ENCODE data around the gene THAP10.

Gene THAP10

DNA sequence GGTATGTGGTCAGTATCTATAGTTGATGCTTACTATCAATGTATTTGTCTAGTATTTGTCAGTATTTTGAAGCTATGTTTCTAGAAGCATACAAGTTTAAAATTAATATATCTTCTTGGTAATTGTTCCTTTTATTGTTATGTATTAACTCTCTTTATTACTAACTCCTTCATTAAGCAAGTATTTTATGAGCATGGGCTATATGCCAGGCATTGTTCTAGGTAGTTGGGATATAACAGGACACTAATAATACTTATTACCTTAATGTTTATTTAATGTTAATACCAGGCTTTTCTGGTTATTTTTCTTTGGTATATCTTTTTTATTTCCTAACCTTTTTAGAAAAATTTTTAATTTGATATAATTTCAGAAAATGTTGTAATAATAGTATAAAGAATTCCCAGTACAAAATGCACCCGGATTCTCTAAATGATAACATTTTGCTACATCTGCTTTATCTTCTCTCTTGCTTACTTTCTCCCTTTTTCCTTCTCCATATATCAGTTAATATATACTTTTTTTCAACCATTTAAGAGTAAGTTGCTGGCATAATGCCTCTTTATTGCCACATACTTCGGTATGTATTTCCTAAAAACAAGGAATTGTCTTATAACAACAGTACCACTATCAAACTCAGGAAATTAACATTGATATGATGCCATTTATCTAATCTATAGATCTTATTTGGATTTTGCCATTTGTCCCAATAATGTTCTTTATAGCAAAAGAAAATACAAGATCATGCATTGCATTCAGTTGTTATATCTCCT lies 31.3 kb upstream of the THAP10 start:
- TF ChIP-seq, protein P1, sequence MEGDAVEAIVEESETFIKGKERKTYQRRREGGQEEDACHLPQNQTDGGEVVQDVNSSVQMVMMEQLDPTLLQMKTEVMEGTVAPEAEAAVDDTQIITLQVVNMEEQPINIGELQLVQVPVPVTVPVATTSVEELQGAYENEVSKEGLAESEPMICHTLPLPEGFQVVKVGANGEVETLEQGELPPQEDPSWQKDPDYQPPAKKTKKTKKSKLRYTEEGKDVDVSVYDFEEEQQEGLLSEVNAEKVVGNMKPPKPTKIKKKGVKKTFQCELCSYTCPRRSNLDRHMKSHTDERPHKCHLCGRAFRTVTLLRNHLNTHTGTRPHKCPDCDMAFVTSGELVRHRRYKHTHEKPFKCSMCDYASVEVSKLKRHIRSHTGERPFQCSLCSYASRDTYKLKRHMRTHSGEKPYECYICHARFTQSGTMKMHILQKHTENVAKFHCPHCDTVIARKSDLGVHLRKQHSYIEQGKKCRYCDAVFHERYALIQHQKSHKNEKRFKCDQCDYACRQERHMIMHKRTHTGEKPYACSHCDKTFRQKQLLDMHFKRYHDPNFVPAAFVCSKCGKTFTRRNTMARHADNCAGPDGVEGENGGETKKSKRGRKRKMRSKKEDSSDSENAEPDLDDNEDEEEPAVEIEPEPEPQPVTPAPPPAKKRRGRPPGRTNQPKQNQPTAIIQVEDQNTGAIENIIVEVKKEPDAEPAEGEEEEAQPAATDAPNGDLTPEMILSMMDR (conservative IDR thresholded peaks at IDR 0.05): no peak
- TF ChIP-seq ZFX (IDR thresholded peaks at IDR 0.05): no peak
- H3K27ac ChIP-seq: no peak overlapping the region

DNA sequence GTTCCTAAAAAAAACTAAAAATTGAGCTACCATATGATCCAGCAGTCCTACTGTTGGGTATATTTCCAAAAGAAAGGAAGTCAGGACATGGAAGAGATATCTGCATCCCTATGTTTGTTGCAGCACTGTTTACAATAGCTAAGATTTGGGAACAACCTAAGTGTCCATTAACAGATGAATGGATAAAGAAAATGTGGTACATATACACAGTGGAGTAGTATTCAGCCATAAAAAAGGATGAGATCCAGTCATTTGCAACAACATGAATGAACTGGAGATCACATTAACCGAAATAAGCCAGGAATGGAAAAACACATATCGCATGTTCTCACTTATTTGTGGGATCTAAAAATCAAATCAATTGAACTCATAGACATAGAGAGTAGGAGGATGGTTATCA lies 29.9 kb upstream of the THAP10 start:
- H3K27ac ChIP-seq: no peak overlapping the region
- TF ChIP-seq, protein P1 (conservative IDR thresholded peaks at IDR 0.05): no peak
- TF ChIP-seq ZFX (IDR thresholded peaks at IDR 0.05): no peak

DNA sequence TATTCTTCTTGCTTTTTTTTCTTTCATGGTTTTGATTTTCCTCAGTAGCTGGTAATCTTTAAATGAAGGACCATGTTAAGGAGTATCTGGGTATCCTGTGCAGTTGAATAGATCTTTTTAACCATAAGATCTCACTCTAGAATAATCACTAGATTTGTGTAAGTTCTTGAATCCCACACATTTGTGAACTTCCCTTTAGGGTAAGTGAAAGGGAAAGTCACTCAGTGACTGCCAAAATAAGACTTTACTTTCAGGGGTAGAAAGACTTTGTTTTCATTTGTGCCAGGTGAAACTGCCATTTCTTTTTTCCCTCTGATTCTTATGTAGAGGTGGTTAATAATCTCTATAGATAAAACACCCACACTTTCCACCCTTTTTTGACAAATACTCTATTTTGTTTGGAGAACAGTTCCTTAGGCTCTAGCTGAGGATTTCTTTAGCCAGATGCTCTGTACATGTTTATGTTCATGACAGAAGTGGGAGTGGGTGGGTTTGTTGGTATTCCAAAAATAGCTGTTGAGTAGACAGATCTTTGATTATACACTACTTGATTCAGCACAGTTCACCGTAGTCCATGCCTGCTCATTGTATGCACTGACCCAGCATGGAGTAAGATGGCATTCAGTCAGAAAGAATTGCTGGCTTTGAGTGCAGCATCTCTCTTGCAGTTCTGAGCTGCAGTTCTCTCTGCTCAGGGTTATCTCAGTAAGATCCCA lies 28.9 kb upstream of the THAP10 start:
- TF ChIP-seq, protein P1 (conservative IDR thresholded peaks at IDR 0.05): no peak
- no peak for TF ChIP-seq ZFX (IDR thresholded peaks at IDR 0.05)
- H3K27ac ChIP-seq: no peak overlapping the region

DNA sequence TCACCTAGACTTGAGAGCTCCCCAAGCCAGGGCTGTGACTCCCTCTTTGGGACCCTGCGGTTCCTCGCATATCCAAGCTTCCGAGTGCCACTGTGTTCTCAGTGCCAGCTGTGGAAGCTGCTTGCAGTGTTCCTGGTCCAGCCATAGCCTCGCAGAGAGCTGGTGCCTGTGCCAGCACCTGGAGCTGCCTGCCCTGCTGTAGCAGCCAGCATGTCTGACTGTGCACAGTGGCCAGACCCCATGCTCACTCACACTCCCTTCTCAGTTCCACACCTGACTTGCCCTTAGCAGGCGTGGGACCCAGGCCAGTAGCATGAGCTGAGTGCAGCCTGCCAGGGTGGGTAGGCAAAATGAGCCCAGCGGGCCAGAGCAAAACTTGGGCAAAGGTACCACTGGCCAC lies 25.7 kb upstream of the THAP10 start:
- TF ChIP-seq, protein P1 (conservative IDR thresholded peaks at IDR 0.05): no peak
- no peak for TF ChIP-seq ZFX (IDR thresholded peaks at IDR 0.05)
- H3K27ac ChIP-seq: no peak overlapping the region

DNA sequence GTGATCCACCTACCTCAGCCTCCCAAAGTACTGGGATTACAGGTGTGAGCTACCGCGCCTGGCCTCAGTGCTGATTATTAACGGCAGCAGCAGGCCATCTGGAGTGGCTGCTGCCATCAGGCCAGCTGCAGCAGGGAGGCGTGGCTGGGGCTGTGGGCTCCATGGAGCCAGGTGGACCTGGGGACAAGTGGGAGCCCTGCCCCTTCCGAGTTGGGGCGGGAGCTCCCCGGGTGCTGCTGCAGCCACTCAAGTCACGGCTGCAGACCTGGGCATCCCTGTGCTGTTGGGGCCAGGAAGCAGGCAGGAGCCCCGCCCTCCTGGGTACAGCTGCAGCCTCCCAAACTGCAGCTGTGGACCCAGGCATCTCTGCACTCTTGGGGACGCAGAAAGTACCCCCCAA lies 24.3 kb upstream of the THAP10 start:
- no peak overlapping the region for H3K27ac ChIP-seq
- no peak for TF ChIP-seq ZFX (IDR thresholded peaks at IDR 0.05)
- TF ChIP-seq, protein P1 (conservative IDR thresholded peaks at IDR 0.05): no peak

DNA sequence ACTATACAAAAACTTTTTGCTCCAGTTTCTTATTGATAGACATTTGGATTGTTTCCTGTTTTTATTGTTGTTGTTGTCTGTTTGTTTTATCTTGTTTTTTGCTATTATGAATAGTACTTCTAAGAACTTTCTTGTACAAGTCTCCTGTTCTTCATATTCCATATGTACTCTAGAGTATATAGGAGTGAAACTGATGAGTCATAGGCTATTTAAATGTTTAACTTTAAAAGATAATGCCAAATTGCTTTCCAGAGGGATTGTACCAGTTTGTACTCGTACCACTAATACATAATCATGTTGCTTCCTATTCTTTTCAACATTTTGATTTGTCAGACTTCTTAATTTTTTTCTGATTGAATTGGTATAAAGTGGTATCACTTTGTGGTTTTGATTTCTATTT lies 20.0 kb upstream of the THAP10 start:
- TF ChIP-seq, protein P1 (conservative IDR thresholded peaks at IDR 0.05): no peak
- TF ChIP-seq ZFX (IDR thresholded peaks at IDR 0.05): no peak
- H3K27ac ChIP-seq: no peak overlapping the region

DNA sequence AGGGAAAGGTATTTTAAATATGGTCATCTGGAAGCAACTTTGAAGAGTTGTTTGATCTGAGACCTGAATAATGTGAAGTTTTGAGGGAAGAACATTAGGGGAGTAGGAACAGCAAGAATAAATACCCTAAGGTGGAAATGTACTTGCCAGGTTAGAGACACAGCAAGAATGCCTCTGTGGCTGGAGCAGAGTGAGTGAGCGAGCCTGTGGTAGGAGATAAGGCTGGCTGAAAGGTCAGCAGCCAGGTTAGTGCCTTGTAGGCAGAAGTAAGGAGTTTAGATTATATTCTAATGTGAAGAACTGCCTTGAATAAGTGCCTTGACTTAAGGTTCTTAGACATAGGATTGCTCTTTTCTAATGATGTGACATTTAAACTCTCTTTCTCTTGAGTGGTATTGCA lies 18.7 kb upstream of the THAP10 start:
- TF ChIP-seq, protein P1 (conservative IDR thresholded peaks at IDR 0.05): no peak
- no peak for TF ChIP-seq ZFX (IDR thresholded peaks at IDR 0.05)
- no peak overlapping the region for H3K27ac ChIP-seq
